HFF-Myc (cell line): ENCODE results near the gene ZDHHC7.

Source experiments
- DNase-seq: peaks from one replicate; pipeline ENCODE4 v3.0.0-alpha.2; 2011; ENCODE audit warnings: low read depth; ENCODE audit errors: extremely low read depth
- H3K4me3 ChIP-seq: replicated peaks from 2 replicates; pipeline ENCODE4 v1.5.1; 2011; ENCODE audit warnings: low read depth, mild to moderate bottlenecking, control low read depth, low read length
- CTCF ChIP-seq: IDR thresholded peaks from 2 replicates; pipeline ENCODE4 v1.5.1; 2012; ENCODE audit warnings: mild to moderate bottlenecking, low read depth, low read length, control low read depth; ENCODE audit errors: missing control alignments

ZDHHC7 gene

GRCh38 chr16:85003076-85003475, 8.3 kb downstream of the ZDHHC7 start:
- H3K4me3 ChIP-seq = no peak overlapping the region
- TF ChIP-seq CTCF = no peak
- DNase-seq = no peak

GRCh38 chr16:85002608-85003007, 8.7 kb downstream of the ZDHHC7 start:
- TF ChIP-seq CTCF = no peak
- DNase-seq = no peak
- no peak overlapping the region for H3K4me3 ChIP-seq

GRCh38 chr16:85002099-85002541, 9.2 kb downstream of the ZDHHC7 start:
- no peak for DNase-seq
- no peak for TF ChIP-seq CTCF

GRCh38 chr16:84999857-85000480, 11.4 kb downstream of the ZDHHC7 start:
- no peak overlapping the region for H3K4me3 ChIP-seq
- TF ChIP-seq CTCF = no peak

More at GRCh38 chr16:85002099-85002541, 9.2 kb downstream of the ZDHHC7 start:
- H3K4me3 ChIP-seq = no peak overlapping the region

GRCh38 chr16:84999200-84999599, 12.1 kb downstream of the ZDHHC7 start:
- TF ChIP-seq CTCF = no peak
- H3K4me3 ChIP-seq = no peak overlapping the region
- DNase-seq = no peak

More at GRCh38 chr16:84999857-85000480, 11.4 kb downstream of the ZDHHC7 start:
- no peak for DNase-seq

- TF ChIP-seq CTCF = no peak
- no peak overlapping the region for H3K4me3 ChIP-seq
- DNase-seq = no peak
Observed at GRCh38 chr16:84996365-84996764, 15.0 kb downstream of the ZDHHC7 start.

- no peak for TF ChIP-seq CTCF
- no peak for DNase-seq
- H3K4me3 ChIP-seq = no peak overlapping the region
Observed at GRCh38 chr16:84995663-84996062, 15.7 kb downstream of the ZDHHC7 start.
